ENCODE measurements around the gene SPATA2.
A peak's percentile ranks its signal among the peaks of the same experiment; 100 is the strongest.
"Not testable (repeated sequence)": the region's sequence is repeated elsewhere in the genome, so short reads cannot be mapped to it uniquely, and the experiment has no call there.

SPATA2 gene

GRCh38 chr20:49904440-49905214 lies 10.7 kb downstream of the SPATA2 start:
- no peak for DNase-seq

- DNase-seq = no peak
Measured at GRCh38 chr20:49901588-49901987, 13.7 kb downstream of the SPATA2 start.

- DNase-seq = no peak
Measured at GRCh38 chr20:49899541-49900383, 15.6 kb downstream of the SPATA2 start.

GRCh38 chr20:49896204-49896603 lies 19.1 kb downstream of the SPATA2 start:
- DNase-seq = peak in 2 of 3 donors; percentile 39 to 50

- DNase-seq = not testable (repeated sequence)
Measured at GRCh38 chr20:49895474-49896093, 19.7 kb downstream of the SPATA2 start.

GRCh38 chr20:49894073-49894470 lies 21.3 kb downstream of the SPATA2 start:
- peak in 1 of 3 donors; percentile 16 for DNase-seq

GRCh38 chr20:49893242-49894072 lies 21.9 kb downstream of the SPATA2 start:
- peak; percentile 70 to 74 (median 71) for DNase-seq

- DNase-seq = no peak
Measured at GRCh38 chr20:49892817-49893216, 22.5 kb downstream of the SPATA2 start.

GRCh38 chr20:49892260-49892659 lies 23.1 kb downstream of the SPATA2 start:
- no peak for DNase-seq

GRCh38 chr20:49891476-49892110 lies 23.7 kb downstream of the SPATA2 start:
- DNase-seq = no peak

- peak in 2 of 3 donors; percentile 16 to 27 for DNase-seq
Measured at GRCh38 chr20:49890471-49891361, 24.6 kb downstream of the SPATA2 start.

- no peak for DNase-seq
Measured at GRCh38 chr20:49889935-49890333, 25.4 kb downstream of the SPATA2 start.

GRCh38 chr20:49889001-49889934 lies 26.1 kb downstream of the SPATA2 start:
- DNase-seq = peak; percentile 31 to 39 (median 35)

- DNase-seq = peak; percentile 55 to 68 (median 60)
Measured at GRCh38 chr20:49888212-49889000, 26.9 kb downstream of the SPATA2 start.

GRCh38 chr20:49887251-49888211 lies 27.8 kb downstream of the SPATA2 start:
- DNase-seq = peak in 1 of 3 donors; percentile 16

GRCh38 chr20:49886571-49887213 lies 28.6 kb downstream of the SPATA2 start:
- no peak for DNase-seq

Data from suppressor macrophage treated with lipopolysaccharide for 1 hour (primary cell).